NCI-H2196 (cell line): Measurements from ENCODE around the gene C21orf58.

Experiments used
- DNase-seq: peaks from one replicate; lab custom pipeline; 2025; ENCODE audit not compliant: unreplicated experiment; lab: John Stamatoyannopoulos, UW

The C21orf58 gene

DNA sequence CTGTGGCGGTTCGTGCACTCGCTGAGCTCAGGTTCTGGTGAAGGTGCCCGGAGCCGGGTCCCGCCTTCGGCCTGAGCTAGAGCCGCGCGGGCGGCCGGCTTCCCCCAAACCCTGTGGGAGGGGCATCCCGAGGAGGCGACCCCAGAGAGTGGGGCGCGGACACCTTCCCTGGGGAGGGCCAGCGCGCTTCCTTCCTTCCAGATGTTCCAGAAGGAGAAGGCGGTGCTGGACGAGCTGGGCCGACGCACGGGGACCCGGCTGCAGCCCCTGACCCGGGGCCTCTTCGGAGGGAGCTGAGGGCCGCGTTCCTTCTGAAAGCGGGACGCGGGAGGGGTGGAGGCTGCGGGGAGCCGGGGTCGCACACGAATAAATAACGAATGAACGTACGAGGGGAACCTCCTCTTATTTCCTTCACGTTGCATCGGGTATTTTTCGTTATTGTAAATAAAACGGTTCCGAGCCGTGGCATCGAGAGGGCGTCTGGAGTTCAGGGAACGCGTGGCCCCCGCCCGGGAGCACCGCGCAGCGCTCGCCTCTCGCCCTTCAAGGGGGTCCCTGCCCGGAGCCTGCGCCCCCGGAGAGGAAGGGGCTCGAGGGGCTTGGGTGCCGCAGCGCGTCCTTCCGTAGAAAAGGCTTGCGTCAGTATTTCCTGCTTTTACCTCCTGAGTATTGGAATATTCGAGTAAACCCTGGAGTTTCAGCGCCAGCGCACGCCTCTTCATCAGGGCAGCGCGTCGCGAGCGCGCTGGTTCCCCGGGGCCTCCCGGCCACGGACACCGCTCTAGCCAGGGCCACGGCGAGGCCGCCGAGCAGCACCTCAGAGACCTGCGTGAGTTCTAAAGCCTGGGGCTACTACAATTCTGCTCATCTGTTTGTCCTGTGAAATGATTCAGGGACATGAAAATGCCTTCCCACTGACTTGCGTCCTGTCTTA is 26.1 kb downstream of the C21orf58 start:
- no peak for DNase-seq

GRCh38 chr21:46295996-46296752 is 27.5 kb downstream of the C21orf58 start:
- no peak for DNase-seq

DNA sequence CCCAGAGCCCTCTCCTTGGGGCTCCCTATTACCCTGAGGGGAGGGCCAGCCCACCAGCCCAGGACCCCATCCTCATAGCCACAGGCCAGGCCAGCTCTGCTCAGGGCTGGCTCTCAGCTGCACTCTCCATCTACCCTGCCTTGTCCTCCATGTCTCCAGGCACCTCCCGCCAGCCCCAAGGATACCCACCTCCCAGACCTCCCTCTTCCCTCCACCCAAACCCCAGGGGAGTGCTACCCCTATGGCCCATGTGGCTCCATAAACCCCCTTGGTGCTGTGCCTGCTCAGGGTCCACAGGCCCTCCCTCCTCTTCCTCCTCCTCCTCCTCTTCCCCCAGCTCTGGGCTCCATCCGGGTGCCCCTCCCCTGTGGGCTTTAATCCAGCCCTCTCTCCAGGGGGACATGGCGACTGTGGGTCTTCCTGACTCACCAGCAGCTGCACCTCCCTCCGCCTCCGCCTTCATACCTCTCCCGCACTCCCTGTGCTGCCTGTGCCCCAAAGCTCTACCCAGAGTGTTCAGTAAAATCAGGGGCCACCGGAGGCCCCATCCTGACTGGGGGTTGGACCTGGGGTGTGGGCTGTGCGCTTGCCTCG is 28.4 kb downstream of the C21orf58 start:
- no peak for DNase-seq

- no peak for DNase-seq
These were observed 29.0 kb downstream of the C21orf58 start for GRCh38 chr21:46294647-46295176.

- DNase-seq = no peak
These were observed 32.1 kb downstream of the C21orf58 start for GRCh38 chr21:46291561-46291960.

GRCh38 chr21:46289655-46290179 is 34.0 kb downstream of the C21orf58 start:
- DNase-seq = no peak

DNA sequence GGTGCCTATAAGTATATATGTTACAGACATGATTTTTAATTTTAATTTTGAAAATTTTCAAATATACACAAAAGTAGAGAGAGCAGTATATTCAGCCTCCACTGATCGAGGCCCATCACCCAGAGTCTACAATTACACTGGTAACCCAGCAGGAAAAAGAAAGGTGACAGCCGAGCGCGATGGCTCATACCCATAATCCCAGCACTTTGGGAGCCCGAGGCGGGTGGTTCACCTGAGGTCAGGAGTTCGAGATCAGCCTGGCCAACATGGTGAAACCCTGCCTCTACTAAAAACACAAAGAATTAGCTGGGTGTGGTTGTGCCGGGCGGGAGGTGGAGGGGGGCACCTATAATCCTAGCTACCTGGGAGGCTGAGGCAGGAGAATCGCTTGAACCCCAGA is 36.1 kb downstream of the C21orf58 start:
- DNase-seq = no peak

DNA sequence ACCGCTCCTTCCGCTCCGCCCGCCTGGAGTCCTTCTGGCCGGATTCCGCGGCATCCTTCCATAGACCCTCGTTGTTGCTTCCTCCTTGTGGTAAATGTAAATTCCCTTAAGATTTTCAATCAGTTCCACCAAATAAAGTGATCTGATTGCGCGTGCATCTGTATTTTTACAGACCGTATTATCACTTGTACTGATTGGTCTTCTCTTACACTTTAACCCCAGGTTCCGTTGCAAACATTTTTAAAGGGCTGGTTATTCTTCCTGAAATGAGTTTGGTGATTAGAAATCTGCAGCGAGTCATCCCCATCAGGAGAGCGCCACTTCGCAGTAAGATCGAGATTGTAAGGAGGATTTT is 37.0 kb downstream of the C21orf58 start:
- DNase-seq = no peak

- peak; percentile 93 for DNase-seq
These were observed 37.7 kb downstream of the C21orf58 start, which contains the start of gene YBEY for GRCh38 chr21:46285761-46286647. Gene YBEY, plus strand, starts transcription at chr21:46286342. Its CDS starts 572 bp downstream, at chr21:46286914.

GRCh38 chr21:46285206-46285661 is 38.4 kb downstream of the C21orf58 start, which contains the start of gene MCM3AP:
Gene MCM3AP, minus strand, starts transcription at chr21:46285611. Its CDS starts 325 bp downstream, at chr21:46285286.
- no peak for DNase-seq

DNA sequence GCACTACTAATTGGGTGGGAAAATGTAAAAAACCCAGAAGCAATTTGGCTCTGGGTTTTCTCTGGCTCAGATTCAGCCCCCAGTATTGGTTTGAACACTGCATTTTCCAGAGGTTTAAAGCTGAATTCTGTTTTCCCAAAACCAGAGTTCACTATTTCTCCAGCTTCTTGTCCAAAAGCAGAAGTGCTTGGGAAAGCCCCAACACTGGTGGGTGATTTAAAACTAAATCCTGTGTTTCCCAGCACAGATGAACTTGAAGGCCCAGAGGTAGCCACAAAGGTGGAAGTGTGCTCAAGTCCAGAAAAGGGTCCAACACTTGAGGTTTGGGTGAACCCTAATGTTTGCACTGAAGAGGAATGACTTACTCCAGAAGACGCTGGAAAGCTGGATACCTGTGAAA is 38.9 kb downstream of the C21orf58 start:
- DNase-seq = no peak

DNA sequence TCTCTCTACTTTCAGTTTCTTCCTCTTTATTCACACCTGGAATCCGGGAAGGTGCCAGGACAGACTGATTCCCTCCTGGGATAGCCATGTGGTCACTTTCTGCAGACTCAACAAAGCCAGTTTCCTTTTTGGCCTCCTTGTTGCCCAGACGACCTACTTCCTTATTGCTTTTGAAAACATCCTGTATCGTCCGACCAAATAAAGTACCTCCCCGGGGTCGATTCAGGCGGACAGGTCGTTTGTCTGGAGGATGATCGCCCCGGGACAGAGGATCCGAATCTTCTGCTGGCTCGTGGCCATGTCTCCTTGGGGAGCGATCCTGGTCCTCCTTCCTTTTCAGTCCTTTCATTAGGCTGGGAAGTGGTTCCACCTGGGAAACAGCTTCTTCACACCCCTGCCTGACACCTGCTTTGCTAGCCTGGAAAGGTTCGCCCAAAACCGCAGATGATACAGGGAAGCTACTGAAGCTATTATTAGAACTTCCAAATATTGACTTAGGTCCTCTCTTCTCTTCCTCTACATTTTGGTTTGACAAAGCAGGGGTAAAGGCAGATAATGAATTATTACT is 39.5 kb downstream of the C21orf58 start:
- no peak for DNase-seq

DNA sequence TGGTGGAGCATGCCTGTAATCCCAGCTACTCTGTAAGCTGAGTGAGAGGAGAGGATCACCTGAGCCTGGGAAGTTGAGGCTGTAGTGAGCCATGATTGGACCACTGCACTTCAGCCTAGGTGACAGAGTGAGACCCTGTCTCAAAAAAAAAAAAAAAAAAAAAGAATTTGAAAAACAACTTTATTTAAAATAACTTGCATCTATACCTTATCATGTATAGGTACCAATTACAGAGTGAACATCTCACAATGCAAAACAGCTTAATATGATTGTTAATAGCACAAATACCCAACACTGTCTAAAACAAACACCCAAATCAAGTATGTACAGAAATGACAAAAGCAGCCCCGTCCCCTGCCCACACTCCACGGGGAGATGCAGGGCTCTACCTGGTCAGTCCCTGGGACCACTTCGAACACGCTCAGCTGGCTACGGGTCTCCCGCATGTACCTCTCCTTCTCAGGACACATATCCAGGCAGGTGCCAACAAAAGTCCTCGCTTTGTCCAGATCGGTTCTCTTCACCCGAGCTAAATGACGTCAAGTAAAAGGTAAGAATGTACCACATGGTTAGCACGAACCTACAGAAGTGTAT is 48.8 kb downstream of the C21orf58 start:
- DNase-seq = no peak

DNA sequence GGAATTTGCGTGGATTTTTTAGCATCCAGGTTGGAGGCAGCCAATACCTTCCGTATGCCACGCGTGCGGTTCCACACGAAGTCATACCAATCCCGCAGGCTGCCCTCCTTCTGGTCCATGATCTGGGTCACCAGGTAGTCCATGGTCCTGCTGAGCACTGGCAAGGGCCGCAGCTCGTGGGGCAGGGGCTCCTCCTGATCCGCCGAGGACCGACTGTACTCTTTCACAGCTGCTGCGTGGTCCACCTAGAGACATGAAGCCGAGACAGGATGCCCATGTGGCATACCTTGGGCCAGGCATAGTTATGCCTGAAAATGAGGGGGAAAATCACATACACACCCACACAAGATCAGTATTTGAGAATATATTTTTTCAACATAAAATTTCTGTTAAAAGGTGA is 50.3 kb downstream of the C21orf58 start:
- DNase-seq = no peak

DNA sequence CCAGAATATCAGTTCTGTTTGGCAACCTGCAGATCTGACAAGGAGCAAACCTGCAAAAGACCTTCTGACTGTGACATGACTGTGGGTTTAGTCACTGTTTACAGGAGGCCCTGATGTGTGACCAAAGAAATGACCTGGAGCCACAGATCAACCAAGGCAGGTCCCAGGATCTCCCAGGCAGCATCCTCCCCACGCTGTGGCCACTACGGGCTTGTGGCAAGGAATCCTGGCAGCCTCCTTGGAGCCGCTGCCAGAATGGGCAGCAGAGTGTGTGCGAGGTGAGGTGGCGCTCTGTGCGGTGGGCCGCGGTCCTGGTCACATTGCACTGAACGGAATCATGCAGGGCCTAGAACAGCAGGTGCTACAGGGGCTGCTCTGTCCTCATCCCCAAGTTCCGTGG is 54.2 kb downstream of the C21orf58 start:
- no peak for DNase-seq

- DNase-seq = no peak
These were observed 55.3 kb downstream of the C21orf58 start for GRCh38 chr21:46268371-46268770.

GRCh38 chr21:46266946-46267345 is 56.7 kb downstream of the C21orf58 start:
- DNase-seq = no peak

DNA sequence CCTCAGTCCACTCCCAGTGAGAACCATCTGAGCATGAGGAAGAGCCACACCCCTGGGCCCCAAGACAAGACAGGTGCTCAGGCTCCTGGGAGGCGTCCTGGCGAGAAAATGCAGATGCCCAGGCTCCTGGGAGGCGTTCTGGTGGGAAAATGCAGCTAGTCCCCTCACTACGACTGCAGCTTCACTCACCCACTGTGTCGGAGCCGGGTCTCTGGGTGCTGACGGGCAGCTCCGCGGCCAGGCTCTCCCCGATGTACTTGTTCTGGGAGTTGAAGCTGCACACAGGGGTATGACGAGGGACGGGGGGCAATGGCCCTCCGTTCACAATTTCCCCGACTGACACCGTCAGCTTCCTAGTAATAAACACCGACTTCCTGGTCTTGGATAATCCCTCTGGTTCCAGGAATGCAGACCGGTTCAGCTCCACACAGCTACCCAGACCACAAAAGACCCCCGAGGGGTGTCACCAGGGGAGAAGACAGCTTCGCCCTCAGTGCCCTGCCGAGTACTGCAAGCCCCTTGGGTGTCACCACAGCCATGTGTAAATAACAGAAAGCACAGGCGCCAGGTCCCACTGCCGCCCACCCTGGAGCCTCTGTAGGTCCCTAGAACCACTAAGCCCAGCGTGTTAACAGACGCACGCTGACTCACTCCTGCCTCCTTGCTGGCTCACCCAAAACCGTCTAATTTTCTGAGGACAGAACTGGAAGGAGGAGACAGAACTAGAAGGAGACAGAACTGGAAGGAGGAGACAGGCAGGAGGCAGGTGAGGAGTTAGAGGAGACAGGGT is 57.7 kb downstream of the C21orf58 start:
- no peak for DNase-seq
